Spleen (tissue), 7 donors: ENCODE measurements around the gene TMEM19.

ENCODE experiments used
- POLR2A ChIP-seq, 3 donors: fragments of 450-650 bp; IDR thresholded peaks; one replicate each; pipeline ENCODE4 v1.5.1; 2017; ENCODE audit warnings: antibody characterized with exemption in 3 of 3, mild to moderate bottlenecking in 1 of 3
- POLR2AphosphoS5 ChIP-seq, 3 donors: sonication (generic); formaldehyde crosslinking; IDR thresholded peaks; one replicate each; pipeline ENCODE4 v1.5.1; 2017; ENCODE audit warnings: antibody characterized with exemption in 3 of 3
- TF ChIP-seq, protein P1 (sequence below), 11 experiments: fragments of 200-600 bp in 7 of 11; fragments of 450-650 bp in 4 of 11; sonication (generic) in 4 of 11; IDR thresholded peaks in 8 of 11; conservative IDR thresholded peaks in 3 of 11; 1 replicate in 7 of 11; 2 replicates in 4 of 11; pipeline versions ENCODE4 v1.4.0 to v1.8.0; 2016 to 2021; ENCODE audit warnings: antibody characterized with exemption in 11 of 11, inconsistent platforms in 4 of 11, mild to moderate bottlenecking in 1 of 11
- donor health status: DM: no; HTN: no; CAD: no; lungs with moderate emphysema.
- donor health status: DM: no; HTN: no; CAD: no.
- donor health status: DM: no; HTN: no; CAD: no.

DNA sequence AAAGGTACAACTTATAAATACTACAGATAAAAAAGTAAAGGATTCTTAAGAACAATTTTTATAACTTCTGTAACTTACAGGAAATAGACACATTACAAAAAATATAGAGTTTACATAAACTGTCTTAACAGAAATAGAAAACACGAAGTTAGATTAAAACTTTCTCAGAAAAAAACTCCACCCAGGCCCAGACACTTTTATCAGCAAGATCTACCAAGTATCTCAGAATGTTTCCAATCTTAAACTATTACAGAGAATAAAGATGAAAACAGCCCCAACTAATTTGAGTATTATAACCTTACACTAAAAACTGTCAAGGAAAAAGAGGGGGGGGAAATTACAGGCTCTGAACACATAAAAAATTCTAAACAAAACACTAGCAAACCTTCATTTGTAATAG, 30.4 kb upstream of the TMEM19 start:
- TF ChIP-seq, protein P1, sequence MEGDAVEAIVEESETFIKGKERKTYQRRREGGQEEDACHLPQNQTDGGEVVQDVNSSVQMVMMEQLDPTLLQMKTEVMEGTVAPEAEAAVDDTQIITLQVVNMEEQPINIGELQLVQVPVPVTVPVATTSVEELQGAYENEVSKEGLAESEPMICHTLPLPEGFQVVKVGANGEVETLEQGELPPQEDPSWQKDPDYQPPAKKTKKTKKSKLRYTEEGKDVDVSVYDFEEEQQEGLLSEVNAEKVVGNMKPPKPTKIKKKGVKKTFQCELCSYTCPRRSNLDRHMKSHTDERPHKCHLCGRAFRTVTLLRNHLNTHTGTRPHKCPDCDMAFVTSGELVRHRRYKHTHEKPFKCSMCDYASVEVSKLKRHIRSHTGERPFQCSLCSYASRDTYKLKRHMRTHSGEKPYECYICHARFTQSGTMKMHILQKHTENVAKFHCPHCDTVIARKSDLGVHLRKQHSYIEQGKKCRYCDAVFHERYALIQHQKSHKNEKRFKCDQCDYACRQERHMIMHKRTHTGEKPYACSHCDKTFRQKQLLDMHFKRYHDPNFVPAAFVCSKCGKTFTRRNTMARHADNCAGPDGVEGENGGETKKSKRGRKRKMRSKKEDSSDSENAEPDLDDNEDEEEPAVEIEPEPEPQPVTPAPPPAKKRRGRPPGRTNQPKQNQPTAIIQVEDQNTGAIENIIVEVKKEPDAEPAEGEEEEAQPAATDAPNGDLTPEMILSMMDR (IDR thresholded peaks at IDR 0.05 in 8 of 11, conservative IDR thresholded peaks at IDR 0.05 in 3 of 11), result no peak
- TF ChIP-seq POLR2A (IDR thresholded peaks at IDR 0.05), result no peak
- no peak for TF ChIP-seq POLR2AphosphoS5 (IDR thresholded peaks at IDR 0.05)
